ENCODE measurements around the gene GCGR. TPM values are rescaled to one million over a fixed set of nuclear protein-coding genes. Genes with fewer than 3 reads are reported as not detected.

The GCGR gene
- total and polyA plus RNA-seq, 2 of the 13 experiments (the other 11 are each of a cell fraction or from before 2014, with no cell fraction given) = 0.04 to 0.13 TPM

DNA sequence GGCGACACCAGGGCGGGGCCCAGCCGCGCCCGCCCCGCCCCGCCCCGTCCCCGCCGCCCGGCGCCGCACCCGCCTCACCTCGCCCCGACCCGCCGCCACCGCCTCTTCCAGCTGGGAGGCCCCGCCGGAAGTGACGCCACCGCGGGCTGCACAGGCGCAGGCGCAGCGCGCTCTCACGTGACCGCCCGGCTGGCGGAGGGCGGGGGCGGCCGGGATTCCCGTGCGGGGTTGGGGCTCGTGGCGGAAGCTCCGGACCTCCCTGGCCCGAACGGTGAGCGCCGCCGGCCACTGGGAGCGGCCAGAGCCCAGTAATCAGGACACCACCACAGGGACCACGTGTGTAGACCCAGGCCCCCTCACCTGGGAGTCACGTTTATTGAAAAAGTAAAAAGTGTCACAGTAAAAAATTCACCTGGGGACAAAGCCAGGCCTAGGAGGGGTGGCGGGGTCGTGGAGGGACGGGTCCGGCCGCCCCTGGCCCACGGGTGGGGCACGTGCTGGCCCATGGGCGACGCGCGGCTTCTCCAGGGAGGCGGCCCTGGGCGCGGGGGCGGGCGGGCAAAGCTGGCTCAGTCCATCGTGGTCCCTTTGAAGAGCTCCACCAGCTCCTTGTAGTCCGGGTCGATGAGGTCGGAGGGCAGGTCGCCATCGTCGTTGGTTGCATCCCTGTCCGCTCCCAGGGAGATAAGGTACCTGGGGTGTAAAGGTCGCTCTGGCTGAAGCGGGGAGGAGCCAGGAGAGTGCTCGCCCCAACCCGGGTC, 29.4 kb downstream of the GCGR start, which contains the start of gene MCRIP1 (continued):
- TF ChIP-seq, protein P1, sequence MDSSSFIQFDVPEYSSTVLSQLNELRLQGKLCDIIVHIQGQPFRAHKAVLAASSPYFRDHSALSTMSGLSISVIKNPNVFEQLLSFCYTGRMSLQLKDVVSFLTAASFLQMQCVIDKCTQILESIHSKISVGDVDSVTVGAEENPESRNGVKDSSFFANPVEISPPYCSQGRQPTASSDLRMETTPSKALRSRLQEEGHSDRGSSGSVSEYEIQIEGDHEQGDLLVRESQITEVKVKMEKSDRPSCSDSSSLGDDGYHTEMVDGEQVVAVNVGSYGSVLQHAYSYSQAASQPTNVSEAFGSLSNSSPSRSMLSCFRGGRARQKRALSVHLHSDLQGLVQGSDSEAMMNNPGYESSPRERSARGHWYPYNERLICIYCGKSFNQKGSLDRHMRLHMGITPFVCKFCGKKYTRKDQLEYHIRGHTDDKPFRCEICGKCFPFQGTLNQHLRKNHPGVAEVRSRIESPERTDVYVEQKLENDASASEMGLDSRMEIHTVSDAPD (CRISPR knock-in tag; IDR thresholded peaks at IDR 0.05) = peak; percentile 81; the same call in 1 of the 2 replicates
- peak; percentile 61; the same call in 1 of the 2 replicates for TF ChIP-seq ATF2 (CRISPR knock-in tag; IDR thresholded peaks at IDR 0.05)
- no peak for TF ChIP-seq HES4 (CRISPR knock-in tag; IDR thresholded peaks at IDR 0.05; ENCODE audit: borderline replicate concordance)
- TF ChIP-seq SMARCE1 (IDR thresholded peaks at IDR 0.05; ENCODE audit: borderline replicate concordance) = no peak
- TF ChIP-seq IKZF4 (CRISPR knock-in tag; IDR thresholded peaks at IDR 0.05; ENCODE audit: borderline replicate concordance, low read depth, not compliant biosample characterization) = peak; percentile 80
- TF ChIP-seq, protein P2, sequence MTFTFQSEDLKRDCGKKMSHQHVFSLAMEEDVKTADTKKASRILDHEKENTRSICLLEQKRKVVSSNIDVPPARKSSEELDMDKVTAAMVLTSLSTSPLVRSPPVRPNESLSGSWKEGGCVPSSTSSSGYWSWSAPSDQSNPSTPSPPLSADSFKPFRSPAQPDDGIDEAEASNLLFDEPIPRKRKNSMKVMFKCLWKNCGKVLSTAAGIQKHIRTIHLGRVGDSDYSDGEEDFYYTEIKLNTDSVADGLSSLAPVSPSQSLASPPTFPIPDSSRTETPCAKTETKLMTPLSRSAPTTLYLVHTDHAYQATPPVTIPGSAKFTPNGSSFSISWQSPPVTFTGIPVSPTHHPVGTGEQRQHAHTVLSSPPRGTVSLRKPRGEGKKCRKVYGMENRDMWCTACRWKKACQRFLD (CRISPR knock-in tag; IDR thresholded peaks at IDR 0.05; ENCODE audit: borderline replicate concordance) = peak; percentile 97
- TF ChIP-seq POLR2AphosphoS2 (IDR thresholded peaks at IDR 0.05; ENCODE audit: low read depth, low read length) = no peak
- TF ChIP-seq IRF2 (CRISPR knock-in tag; IDR thresholded peaks at IDR 0.05) = 0 out of 2 replicates have a peak, but pooled peaks have one; percentile 43
- peak; percentile 98 for TF ChIP-seq MAX (IDR thresholded peaks at IDR 0.05)
- peak; percentile 56 for TF ChIP-seq SRSF1 (optimal IDR thresholded peaks at IDR 0.05; ENCODE audit: low read depth, low read length)
- TF ChIP-seq ATAD3A (CRISPR knock-in tag; IDR thresholded peaks at IDR 0.05) = no peak
- TF ChIP-seq ZFP82 (CRISPR knock-in tag; IDR thresholded peaks at IDR 0.05; ENCODE audit: borderline replicate concordance) = peak; percentile 78; the same call in 1 of the 2 replicates
- no peak for TF ChIP-seq ZNF644 (CRISPR knock-in tag; IDR thresholded peaks at IDR 0.05; ENCODE audit: low read depth)
- peak; percentile 28; the same call in 1 of the 2 replicates for TF ChIP-seq RERE (CRISPR knock-in tag; IDR thresholded peaks at IDR 0.05; ENCODE audit: low read depth)
- no peak for TF ChIP-seq MLLT10 (CRISPR knock-in tag; IDR thresholded peaks at IDR 0.05)
- TF ChIP-seq NCOA1 (CRISPR knock-in tag; IDR thresholded peaks at IDR 0.05) = peak; percentile 97
- peak; percentile 74 for TF ChIP-seq XBP1 (CRISPR knock-in tag; IDR thresholded peaks at IDR 0.05)

All from HepG2 (cell line).